DOHH2 (cell line): ENCODE data around the gene CRTAC1.

ENCODE experiments used
- H3F3A ChIP-seq: fragments of 200-600 bp; sonication (generic), shearing (Covaris generic); 2 replicates; pipeline ENCODE4 v1.6.0; 2016; ENCODE audit warnings: antibody characterized with exemption, mild to moderate bottlenecking; ENCODE audit not compliant: control insufficient read depth, insufficient read depth
- H3K27ac ChIP-seq: fragments of 200-600 bp; sonication (generic); 2 replicates; pipeline ENCODE4 v1.5.1; 2014; ENCODE audit warnings: low read depth, mild to moderate bottlenecking, low read length, moderate library complexity
- H3K27me3 ChIP-seq: fragments of 200-600 bp; sonication (generic); 2 replicates; pipeline ENCODE4 v1.6.1; 2014; ENCODE audit warnings: mild to moderate bottlenecking, low read length, mixed read lengths; ENCODE audit not compliant: control insufficient read depth
- H3K36me3 ChIP-seq: fragments of 200-600 bp; sonication (generic); 2 replicates; pipeline ENCODE4 v1.6.1; 2014; ENCODE audit warnings: mild to moderate bottlenecking, low read length, moderate library complexity, mixed read lengths; ENCODE audit not compliant: control insufficient read depth
- H3K4me1 ChIP-seq: fragments of 200-600 bp; sonication (generic); 2 replicates; pipeline ENCODE4 v1.6.1; 2014; ENCODE audit warnings: mild to moderate bottlenecking, low read length, mixed read lengths; ENCODE audit not compliant: control insufficient read depth
- H3K4me2 ChIP-seq: fragments of 200-600 bp; sonication (generic); 2 replicates; pipeline ENCODE4 v1.6.0; 2014; ENCODE audit warnings: mild to moderate bottlenecking, low read length, moderate library complexity
- H3K4me3 ChIP-seq: fragments of 200-600 bp; sonication (generic); 2 replicates; pipeline ENCODE4 v1.5.1; 2014; ENCODE audit warnings: mild to moderate bottlenecking, low read length, mixed read lengths
- H3K79me2 ChIP-seq: fragments of 200-600 bp; sonication (generic); 2 replicates; pipeline ENCODE4 v1.6.1; 2014; ENCODE audit warnings: mild to moderate bottlenecking, low read length, mixed read lengths; ENCODE audit not compliant: control insufficient read depth
- H3K9me2 ChIP-seq: fragments of 200-600 bp; sonication (generic); replicated peaks from 2 replicates; pipeline ENCODE4 v1.6.1; 2014; ENCODE audit warnings: mild to moderate bottlenecking, low read length, mixed read lengths; ENCODE audit not compliant: control insufficient read depth
- H3K9me3 ChIP-seq: fragments of 200-600 bp; sonication (generic); 2 replicates; pipeline ENCODE4 v1.6.1; 2014; ENCODE audit warnings: antibody characterized with exemption, low read length, mixed read lengths; ENCODE audit not compliant: control insufficient read depth, insufficient read depth
- H4K20me1 ChIP-seq: fragments of 200-600 bp; sonication (generic); 2 replicates; pipeline ENCODE4 v1.6.0; 2014; ENCODE audit warnings: low read depth, mild to moderate bottlenecking, antibody characterized with exemption, low read length, moderate library complexity; ENCODE audit not compliant: control insufficient read depth, insufficient read depth
- EZH2phosphoT487 ChIP-seq: fragments of 200-600 bp; sonication (generic); IDR thresholded peaks from 2 replicates; pipeline ENCODE4 v1.6.1; 2017; ENCODE audit warnings: borderline replicate concordance, mild to moderate bottlenecking, antibody characterized with exemption, low read length, moderate library complexity, mixed read lengths
- TF ChIP-seq, protein P1 (sequence below): fragments of 200-600 bp; sonication (generic); IDR thresholded peaks from one replicate; pipeline ENCODE4 v1.5.1; 2014; ENCODE audit warnings: antibody characterized with exemption, mild to moderate bottlenecking, low read depth, low read length; ENCODE audit not compliant: poor library complexity, severe bottlenecking

CRTAC1 gene

DNA sequence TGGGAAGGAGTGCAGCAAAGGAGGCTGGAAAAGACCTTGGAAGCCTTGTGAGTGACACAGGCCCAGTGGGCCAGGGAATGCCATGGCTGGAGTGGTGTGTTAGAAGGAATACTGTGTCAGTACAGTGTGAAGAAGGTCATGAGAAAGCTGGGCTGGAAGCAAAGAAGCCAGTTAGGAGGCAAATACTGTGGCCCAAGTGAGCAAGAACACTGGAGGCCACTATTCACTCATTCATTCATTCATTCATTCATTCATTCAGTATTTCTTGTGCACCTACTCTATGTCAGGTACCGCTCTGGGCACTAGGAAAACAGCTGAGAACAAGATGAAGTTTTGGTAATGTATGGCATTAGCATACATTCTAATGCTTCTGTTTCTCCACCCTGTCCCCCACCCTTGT is 9.6 kb downstream of the CRTAC1 start:
- Histone ChIP-seq H3K27me3 (peaks cover 17% of the 10 kb centered on the region), H4K20me1 (no peaks in the 10 kb centered on the region), H3K9me2 (no peaks in the 10 kb centered on the region), H3F3A (no peaks in the 10 kb centered on the region), H3K79me2 (no peaks in the 10 kb centered on the region), H3K27ac (no peak overlapping the region), H3K4me2 (no peak overlapping the region), H3K4me1 (no peaks in the 10 kb centered on the region), H3K36me3 (no peaks in the 10 kb centered on the region), H3K9me3 (no peaks in the 10 kb centered on the region), H3K4me3 (no peak overlapping the region)
- TF ChIP-seq, protein P1, sequence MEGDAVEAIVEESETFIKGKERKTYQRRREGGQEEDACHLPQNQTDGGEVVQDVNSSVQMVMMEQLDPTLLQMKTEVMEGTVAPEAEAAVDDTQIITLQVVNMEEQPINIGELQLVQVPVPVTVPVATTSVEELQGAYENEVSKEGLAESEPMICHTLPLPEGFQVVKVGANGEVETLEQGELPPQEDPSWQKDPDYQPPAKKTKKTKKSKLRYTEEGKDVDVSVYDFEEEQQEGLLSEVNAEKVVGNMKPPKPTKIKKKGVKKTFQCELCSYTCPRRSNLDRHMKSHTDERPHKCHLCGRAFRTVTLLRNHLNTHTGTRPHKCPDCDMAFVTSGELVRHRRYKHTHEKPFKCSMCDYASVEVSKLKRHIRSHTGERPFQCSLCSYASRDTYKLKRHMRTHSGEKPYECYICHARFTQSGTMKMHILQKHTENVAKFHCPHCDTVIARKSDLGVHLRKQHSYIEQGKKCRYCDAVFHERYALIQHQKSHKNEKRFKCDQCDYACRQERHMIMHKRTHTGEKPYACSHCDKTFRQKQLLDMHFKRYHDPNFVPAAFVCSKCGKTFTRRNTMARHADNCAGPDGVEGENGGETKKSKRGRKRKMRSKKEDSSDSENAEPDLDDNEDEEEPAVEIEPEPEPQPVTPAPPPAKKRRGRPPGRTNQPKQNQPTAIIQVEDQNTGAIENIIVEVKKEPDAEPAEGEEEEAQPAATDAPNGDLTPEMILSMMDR = no peak
- no peak for TF ChIP-seq EZH2phosphoT487

DNA sequence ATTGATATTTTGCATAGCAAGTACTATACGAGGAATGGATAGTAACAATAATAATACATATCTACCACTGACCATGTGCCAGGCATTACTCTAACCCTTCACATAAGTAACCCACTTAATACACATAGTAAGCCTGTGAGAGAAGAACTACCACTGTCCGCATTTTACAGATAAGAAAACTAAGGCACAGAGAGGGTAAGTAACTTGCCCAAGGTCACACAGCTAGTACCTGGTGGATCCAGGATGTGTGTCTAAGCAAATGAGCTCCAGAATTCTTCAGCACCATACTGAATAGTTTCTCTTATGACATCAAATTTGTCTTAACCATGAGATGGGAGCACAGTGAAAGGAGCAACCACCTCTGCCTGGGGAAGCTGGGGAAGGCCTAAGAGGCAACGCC is 10.2 kb downstream of the CRTAC1 start:
- Histone ChIP-seq H3K36me3 (no peaks in the 10 kb centered on the region), H3K27ac (no peak overlapping the region), H3K4me2 (no peak overlapping the region), H3F3A (no peaks in the 10 kb centered on the region), H3K27me3 (peaks cover 21% of the 10 kb centered on the region), H3K4me3 (no peak overlapping the region), H3K79me2 (no peaks in the 10 kb centered on the region), H3K4me1 (no peaks in the 10 kb centered on the region), H3K9me2 (no peaks in the 10 kb centered on the region), H4K20me1 (no peaks in the 10 kb centered on the region), H3K9me3 (no peaks in the 10 kb centered on the region)
- TF ChIP-seq, protein P1 = no peak
- no peak for TF ChIP-seq EZH2phosphoT487

DNA sequence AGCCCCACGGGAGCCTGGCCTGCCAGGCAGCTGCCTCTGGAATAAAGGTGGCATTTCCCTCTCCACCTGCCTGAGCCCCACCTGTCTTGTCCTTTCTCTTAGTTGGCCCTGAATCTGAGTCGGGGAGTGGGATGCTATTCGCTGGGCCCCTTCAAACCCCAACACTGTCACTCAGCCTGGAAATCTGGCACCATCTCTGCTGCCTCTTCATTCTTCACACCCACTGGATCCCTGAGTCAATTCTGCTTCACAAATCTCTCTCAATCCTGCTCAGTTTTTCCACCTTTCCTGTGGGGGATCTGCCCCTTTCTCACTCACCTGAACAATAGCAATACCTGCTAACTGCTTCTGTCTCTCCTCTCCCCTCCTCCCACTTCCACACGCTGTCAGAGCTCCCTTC is 10.6 kb downstream of the CRTAC1 start:
- TF ChIP-seq, protein P1 = no peak
- no peak for TF ChIP-seq EZH2phosphoT487
- Histone ChIP-seq H3K4me2 (no peak overlapping the region), H3K4me3 (no peak overlapping the region), H4K20me1 (no peaks in the 10 kb centered on the region), H3F3A (no peaks in the 10 kb centered on the region), H3K9me2 (no peaks in the 10 kb centered on the region), H3K79me2 (no peaks in the 10 kb centered on the region), H3K4me1 (no peaks in the 10 kb centered on the region), H3K27me3 (peaks cover 21% of the 10 kb centered on the region), H3K27ac (no peak overlapping the region), H3K36me3 (no peaks in the 10 kb centered on the region), H3K9me3 (no peaks in the 10 kb centered on the region)
